CD4-positive, alpha-beta T cell treated with Interleukin-17A for 4 hours (primary cell): ENCODE results near the gene TPCN1.

Source experiments
- DNase-seq: peaks from one replicate; pipeline ENCODE4 v3.0.0-alpha.2; 2020; ENCODE audit warnings: mixed read lengths

The TPCN1 gene

DNA sequence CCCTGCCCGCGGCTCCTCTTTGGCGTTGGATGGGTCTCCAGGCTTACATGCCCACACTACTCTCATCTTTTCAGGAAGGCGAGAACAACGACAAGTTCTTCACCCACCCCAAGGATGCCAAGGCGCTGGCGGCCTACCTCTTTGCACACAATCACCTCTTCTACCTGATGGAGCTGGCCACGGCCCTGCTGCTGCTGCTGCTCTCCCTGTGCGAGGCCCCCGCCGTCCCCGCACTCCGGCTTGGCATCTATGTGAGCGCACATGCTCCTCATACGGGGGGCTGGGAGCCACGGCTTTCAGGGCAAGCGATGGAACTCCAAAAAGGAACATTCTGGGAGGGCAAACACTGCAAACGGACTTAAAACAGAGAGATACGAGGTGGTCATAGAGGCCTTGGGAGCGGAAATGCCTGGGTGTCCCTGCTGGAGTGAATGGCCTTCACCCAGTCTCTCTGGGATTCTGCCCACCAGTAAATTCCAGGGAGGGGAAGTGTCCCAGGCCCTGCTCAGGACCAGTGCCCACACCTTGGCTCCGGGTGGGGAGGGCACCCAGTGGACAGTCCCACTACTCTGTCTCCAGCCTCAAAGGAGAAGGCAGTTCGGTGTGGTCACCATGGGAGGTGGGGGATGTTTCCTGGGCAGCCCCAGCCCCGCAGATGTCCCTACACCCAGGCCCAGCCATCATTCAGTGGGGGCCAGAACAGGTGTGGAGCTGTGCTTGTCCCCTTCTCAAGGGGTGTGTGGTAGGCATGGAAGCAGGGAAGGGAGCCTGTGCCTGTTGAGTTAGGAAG is 45.0 kb downstream of the TPCN1 start:
- no peak for DNase-seq

DNA sequence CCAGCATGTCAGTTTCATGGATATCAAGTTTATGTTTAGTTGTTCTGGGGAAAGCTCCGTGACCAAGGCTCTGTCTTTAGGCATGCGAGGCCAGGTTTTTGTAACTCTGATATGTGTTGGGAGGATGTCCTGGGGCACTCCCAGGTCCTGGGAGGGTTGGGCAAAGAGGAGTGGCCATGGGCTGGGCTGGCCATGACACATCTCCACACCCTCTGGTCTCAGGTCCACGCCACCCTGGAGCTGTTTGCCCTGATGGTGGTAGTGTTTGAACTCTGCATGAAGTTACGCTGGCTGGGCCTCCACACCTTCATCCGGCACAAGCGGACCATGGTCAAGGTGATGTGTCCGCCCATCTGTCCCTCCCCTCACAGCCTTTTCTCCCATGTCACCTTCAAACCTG is 46.4 kb downstream of the TPCN1 start:
- DNase-seq: no peak

DNA sequence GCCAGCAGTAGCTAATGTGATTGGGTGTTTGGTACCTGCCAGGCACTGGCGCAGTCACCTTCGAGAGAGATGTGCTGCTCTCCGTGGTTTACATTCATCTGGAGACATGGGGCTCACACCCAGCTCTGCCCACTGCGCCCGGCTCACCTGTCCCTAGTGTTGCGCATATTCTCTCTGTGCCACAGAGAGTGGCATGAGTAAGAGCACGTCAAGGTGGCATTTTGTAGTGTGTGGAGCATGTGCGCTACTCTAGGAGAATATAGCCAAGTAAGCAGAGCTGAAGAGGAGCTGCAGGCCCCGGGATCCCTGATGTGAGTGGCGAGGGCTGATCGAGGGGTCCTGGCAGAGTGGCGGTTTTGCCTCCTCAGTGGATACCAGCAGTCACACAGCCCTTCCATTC is 46.9 kb downstream of the TPCN1 start:
- DNase-seq: no peak

DNA sequence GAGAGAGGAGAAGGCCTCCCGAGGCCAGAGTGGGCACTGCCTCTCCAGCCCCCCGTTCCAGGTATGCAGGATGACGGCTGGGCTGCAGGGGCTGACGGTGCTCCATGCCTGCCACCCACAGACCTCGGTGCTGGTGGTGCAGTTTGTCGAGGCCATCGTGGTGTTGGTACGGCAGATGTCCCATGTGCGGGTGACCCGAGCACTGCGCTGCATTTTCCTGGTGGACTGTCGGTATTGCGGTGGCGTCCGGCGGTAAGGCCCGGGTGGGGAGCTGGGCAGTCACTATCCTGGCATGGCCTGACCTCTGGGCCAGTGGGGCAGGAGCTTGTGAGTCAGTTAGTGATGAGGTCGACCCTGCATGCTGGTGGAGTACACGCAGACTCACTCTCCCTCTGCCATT is 47.4 kb downstream of the TPCN1 start:
- no peak for DNase-seq

DNA sequence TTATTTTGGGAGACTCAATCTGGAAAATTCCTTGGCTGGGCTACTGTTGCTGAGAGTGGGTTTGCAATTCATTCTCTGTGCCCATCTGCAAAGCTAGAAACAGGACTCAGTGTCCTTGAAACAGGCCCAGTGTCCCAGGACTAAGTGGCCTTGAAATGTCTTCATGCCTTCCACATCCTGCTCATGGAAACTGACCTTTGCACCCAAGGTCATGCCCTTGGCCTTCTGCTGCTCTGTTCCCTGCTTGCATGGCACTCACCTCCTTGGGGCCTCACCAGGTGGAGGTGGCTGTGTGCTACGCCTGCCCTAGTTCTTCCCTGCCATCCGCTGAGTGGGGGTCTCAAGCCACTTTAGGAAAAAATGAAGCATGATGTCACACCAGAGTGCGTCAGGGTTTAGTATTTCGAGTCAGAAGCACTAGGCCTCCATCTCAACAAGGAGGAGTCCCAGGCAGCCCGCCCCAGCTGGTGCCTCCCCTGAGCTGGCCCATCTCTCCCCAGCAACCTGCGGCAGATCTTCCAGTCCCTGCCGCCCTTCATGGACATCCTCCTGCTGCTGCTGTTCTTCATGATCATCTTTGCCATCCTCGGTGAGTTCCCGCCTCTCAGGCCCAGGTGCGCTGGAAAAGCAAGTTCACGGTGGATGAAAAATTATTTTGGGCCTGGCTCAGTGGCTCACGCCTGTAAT is 48.1 kb downstream of the TPCN1 start:
- no peak for DNase-seq

DNA sequence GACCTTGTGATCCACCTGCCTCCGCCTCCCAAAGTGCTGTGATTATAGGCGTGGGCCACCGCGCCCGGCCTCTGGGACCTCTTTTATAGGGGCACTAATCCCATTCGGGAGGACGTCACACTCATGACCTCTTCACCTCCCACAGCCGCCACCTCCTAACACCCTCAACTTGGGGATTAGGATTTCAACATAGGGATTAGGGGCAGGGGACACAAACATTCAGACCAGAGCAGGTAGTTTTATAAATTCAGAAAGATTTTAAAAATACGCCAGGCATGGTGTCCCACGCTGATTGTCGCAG is 49.4 kb downstream of the TPCN1 start:
- no peak for DNase-seq

DNA sequence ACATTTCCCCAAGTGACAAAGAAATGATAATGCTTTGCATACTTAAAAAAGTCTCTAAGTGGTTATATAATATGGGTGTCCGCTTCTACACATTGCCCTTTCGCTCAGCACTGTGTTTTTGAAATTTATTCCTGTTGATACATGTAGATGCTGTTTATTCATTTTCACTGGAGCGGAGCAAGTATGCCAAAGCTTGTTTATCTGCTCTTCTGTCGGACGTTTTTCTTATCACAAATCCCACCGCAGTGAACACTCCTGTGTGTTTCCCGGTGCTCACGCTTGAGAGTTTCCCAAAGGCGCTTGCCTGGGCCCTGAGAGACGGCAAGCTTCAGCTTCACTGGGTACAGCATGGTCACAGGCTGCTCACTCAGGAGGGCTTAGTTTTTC is 50.2 kb downstream of the TPCN1 start:
- no peak for DNase-seq

DNA sequence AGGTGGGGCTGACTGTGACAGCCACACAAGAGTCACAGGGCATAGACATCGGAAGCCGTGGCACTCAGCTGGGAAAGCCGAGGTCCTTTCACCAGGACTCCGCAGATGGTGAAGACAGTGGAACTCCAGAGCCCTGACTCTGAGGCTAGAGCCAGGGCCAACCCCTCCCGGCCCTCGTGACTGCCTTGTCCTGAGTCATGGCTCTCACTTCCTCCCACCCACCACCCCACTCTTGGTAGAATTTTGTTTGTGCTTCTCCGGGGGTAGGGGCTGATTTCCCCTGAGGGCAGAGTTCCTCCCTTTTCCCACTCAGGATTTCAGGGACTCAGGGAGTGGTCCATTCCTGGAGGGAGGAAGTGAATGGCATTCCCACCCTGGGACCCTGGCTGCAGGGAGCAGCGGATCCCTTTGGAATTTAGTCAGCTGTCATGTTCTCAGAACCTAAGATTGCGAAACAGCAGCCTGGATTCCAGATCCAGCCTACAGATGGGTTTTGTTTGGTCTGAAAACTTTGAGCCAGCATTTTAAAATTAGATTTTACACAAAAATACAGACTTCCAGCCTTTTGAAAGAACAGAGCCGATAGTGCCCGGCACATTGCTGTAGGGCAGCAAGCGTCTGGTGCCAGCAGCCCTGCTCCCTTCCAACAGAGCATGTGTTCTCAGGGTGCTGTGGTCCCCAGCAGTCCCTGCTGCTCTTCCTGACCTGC is 50.7 kb downstream of the TPCN1 start:
- no peak for DNase-seq

DNA sequence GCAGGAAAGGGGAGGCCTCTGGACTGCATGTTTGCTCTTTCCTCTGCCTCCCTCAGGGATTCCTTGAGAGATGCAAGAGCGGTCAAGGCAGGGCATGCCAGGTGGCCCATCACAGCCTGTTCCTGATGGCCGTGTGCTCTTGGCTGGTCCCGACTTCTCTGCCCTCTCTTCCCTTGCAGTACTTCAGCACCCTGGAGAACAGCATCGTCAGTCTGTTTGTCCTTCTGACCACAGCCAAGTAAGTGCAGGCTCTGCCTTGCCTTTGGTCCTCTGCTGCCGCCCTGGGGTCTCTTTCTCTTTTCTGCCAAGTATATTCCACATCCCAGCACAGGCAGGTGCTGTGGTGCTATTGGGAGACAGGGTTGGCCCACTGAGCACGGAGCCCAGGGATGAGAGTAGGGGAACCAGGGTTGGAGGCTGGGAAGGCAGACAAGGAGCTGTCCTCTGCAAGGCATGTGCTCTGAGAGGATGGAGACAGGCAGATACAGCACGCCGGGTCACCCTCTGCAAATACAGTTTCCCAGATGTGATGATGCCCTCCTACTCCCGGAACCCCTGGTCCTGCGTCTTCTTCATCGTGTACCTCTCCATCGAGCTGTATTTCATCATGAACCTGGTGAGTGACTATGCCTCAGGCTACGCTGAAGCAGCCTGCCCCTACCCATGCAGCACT is 51.9 kb downstream of the TPCN1 start:
- no peak for DNase-seq

DNA sequence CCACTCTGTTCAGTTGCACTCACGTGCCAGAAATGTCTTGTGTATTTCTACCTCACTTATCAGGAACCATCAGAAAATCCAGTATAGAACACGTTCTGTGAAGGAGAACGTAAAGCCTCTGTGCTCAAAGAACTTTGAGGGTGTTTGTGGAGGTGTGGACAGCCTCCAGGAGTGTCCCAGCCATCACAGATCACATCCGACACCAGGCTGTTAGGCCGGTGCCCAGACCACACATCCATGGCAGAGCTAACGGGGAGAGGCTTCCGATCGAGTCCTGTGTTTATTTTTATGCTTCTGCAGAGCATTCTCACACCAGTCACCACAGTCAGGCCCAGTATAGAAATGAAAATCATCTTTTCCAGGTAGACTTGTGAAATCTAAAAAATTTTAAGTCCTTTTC is 53.6 kb downstream of the TPCN1 start:
- no peak for DNase-seq

DNA sequence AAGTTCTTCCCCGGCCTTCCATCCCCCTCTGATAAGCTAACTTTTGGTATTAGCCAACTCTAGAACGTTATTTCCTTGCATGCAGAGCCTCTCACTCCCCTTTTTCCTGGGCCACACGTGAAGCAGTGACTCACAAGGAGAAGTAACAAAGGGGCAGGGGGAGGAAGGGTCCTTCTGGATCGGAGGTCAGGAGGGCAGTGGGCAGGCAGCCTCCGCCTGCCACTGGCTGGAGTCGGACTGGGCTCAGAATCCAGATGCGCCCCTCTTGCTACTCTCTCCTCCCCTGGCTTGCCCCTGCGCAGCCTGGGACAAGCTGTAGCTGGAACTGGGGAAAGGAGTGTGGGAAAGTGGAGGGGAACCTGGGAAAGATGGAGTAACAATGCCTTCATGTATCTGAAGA is 55.0 kb downstream of the TPCN1 start:
- DNase-seq: no peak

DNA sequence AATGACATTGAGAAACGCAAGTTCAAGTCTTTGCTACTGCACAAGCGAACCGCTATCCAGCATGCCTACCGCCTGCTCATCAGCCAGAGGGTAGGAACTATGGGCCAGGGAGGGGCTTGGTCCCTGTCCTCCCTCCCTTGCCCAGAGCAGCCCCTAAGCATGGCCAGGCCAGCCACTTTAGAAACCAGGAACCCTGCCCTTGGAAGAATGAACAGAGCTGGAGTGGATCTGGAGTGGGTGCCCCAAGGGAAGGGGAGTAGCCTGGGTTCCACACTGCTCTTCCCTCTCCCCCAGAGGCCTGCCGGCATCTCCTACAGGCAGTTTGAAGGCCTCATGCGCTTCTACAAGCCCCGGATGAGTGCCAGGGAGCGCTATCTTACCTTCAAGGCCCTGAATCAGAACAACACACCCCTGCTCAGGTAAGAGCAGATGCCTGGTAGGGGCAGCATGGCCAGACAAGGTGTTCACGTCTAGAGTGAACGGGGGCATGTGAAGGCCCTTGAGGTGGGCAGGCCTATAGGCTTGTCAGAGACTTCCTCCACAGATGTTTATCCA is 55.8 kb downstream of the TPCN1 start:
- no peak for DNase-seq

DNA sequence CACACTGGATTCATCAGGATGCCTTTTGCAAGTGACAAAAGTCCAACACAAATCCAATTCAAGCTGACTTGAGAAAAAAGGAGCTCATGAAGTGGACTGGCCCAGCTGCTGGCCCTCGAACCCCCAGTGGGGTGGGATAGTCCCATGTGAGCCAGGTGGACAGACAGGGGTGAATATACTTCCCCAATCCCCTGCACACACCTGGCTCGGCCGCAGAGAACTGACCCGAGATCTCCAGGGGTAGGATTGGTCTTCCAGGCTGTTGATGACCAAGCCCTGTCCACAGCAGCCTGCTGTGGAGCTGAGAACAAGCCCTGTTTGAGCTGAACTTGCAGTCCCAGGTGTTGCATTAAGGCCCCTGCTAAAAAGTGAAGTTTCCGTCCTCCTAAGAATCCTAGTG is 56.2 kb downstream of the TPCN1 start:
- DNase-seq: no peak

DNA sequence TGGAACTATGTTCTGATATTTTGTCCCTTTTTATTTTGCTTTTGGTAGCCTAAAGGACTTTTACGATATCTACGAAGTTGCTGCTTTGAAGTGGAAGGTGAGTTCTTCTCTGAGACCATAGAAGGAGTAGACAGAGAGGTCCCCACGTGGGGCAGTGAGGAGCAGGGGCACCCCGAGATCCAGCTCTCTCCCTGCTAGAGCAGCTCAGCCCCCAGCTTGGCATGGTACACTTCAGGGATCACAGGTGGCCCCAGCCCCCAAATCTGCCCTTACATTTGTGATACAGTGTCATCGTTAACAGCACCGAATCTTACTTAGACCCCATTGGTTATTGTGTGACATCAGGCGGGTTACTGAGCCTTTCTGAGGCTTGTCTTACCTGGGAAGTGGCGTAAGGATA is 56.9 kb downstream of the TPCN1 start:
- no peak for DNase-seq

DNA sequence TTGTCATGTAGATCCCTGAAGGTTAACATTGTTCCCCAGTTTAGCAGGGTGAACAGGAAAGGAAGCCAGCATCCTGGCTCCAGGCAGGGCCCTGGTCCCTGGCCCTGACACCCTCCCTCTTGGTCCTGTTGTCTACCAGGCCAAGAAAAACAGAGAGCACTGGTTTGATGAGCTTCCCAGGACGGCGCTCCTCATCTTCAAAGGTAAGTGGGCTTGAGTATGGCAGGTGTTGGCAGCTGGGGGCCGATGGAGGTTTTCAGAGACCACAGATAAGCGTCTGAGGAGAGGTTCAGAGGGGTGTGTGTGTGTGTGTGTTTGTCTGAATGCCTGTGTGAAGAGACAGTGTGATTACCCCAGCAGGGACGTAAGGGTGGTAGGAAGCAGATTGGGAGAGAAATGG is 57.4 kb downstream of the TPCN1 start:
- DNase-seq: no peak

DNA sequence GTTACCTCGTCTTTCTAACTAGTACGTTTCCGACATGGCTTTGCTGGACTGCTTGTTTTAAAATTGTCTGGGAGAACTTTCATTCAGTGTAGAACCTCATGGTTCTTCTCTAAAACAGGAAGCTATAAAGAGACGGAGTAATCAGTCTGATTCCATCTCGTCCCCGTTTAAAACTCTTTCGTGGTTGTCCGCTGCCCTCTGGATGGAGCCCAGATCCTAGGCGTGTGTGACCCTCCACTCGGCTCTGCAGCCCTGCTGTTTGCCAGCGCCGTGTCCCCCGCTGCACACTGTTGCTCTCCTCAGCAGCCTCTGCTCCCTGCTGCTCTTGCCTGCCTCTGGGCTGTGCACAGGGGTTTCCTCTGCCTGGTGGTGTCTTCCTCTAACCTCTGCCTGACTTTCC is 63.5 kb downstream of the TPCN1 start:
- DNase-seq: no peak

DNA sequence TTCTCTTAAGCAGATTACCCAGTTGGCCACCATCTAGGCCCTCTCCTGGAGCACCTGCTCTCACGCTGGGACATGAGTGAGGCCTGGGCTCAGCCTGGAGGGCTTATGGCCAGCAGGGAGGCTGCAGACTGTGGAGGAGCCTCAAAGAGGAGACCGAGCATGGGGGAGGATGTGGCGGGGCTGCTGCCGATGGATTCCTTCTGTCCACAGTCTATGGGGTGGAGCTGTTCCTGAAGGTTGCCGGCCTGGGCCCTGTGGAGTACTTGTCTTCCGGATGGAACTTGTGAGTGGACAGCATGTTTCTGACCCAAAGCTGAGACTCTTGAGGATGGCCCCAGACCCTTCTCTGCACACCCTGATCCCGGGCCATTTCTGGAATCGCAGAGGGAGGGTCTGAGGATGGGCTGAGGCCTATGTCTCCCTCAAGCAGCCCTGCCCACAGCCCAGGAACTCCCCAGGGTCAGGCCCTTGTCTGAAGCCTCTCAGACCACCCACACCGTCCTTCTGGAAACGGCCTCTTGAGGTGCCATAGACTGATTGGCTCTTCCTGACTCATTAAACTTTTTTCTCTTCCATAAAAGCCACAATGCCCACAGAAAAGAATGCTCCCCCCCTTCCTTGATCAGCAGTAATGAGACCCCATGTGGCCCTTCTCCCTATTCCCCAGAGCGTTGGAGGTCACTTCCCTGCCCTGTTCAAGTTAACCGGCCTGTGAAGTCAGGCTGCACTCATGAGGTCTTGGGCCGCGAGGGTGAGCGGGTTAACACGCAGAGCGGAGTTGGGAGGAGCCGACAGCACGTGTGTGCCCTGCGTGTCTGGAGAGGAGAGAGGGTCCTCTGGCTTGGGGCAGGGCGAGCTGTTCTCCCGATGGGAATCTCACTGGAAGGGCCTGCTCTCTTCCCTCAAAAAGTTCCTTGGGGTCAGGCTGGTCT is 64.7 kb downstream of the TPCN1 start:
- no peak for DNase-seq

DNA sequence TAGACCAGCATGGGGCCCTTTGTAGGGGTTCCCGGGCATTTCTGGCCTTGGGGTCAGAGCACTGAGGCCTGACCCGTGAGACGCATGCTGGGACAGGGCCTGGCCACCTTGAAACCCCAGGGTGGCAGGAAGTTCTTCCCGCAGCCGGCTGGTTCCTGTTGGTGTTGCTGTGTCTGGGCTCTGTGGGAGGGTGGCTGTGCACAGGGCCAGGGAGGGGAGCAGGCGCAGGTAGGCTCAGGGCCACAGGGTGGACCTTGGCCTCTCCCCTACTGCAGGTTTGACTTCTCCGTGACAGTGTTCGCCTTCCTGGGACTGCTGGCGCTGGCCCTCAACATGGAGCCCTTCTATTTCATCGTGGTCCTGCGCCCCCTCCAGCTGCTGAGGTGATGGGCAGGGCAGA is 65.4 kb downstream of the TPCN1 start:
- DNase-seq: no peak

DNA sequence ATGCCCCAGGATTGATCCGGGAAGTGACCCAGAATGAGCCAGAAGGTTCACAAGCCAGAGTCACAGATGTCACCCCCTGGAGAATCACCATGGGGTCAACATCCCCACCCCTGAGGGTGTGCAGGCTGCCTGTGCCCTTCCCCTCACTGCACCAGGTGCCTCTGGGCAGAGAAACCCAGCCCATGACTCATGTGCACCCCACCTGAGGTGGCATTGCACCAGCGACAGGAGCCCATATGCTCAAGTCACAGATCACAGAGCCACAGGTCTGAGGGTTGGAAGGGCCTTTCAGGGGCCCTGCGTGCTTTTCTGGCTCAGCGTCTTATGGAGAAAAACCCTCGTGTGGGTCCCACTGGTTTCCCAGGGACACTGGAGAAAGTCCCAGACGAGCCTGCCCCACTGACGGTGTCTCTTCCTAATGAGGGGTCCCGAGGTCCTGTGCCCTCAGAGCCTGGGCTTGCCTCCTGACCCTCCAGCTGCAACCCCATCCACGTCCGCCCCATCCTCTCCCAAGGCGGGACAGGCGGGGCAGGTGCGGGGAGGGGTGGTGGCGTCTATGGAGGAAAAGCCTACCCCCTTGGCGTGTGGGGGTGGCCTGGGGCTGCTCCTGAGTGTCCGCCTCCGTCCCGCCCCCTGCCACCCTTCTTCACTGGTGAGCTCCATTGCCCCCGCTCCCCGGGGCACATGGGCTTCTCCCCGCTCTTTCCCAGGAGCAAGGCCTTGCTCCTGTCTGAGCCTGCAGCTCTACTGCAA is 66.1 kb downstream of the TPCN1 start:
- no peak for DNase-seq

DNA sequence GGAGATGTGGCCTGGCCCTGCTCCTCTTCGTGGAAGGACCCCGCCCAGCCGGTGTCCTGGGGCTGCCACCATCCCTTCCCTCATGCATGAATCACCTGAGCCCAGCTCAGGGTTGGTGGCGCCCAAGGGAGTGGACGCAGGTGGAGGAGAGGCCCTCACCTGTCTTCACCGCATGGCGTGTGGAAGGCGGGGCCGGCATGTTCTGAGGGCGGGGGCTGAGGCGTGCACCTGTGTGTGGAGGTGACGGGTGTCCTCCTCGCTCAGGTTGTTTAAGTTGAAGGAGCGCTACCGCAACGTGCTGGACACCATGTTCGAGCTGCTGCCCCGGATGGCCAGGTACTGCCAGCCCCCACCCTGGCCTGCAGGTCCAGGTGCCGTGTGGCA is 66.6 kb downstream of the TPCN1 start:
- no peak for DNase-seq

DNA sequence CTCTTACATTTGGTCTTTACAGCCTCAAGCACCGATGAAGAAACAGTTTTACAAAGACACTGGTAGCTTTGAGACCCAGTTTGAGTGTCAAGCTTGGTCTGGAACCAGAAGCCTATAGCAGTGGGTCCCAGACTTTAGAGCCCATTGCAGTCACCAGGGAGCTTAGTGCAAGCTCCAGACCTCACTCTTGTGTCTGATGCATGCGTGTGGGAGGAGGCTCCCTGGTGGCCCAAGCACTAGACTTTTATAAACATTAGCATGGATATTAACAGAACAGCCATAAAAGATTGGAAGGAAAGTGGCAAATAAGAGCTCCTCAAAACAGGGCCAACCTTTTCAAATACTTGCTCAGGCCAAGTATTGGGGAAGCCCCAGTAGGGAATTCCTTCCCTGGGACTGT is 68.1 kb downstream of the TPCN1 start:
- no peak for DNase-seq

DNA sequence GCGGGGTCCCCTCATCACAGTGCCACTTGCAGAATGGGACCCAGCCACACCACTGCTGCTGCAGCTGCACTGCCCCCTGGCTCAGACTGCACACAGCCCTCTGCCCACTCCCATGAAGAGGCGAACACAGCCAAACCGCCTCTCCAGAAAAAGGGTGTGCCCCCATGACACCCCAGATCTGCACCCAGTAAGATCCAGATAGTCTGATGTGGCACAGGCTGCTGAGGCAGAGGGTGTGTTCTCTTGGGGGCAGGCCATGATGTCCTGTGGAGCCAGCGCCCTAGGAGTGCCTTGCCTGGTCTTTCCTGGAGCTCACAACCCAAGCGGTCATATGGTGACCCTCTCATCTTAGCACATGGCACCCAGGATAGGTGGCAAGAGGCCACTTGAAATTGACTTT is 69.2 kb downstream of the TPCN1 start:
- no peak for DNase-seq
